Measurements from ENCODE around the gene LMO1.

LMO1 gene

DNA sequence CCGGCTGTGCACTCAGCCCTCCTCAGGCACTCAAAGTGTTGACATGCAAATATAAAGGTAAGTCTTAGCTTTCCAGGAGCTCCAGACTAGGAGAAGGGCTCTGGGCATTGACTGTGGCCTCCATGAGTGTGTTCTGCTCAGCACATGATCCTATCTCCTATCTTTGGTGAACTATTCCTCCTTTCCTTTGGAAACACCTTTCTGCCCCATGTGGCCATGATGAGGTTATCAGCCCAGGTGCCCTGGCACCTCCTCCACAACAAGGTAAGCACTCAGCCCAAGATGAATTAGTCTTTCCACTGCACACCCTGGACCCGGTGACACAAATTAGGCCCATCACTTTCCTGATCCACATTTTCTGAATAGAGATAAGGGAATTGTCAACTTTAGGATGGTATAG is 37.9 kb upstream of the LMO1 start:
- H3K4me3 ChIP-seq (ENCODE audit: low read depth, low read length) = no peak overlapping the region
- TF ChIP-seq, protein P1, sequence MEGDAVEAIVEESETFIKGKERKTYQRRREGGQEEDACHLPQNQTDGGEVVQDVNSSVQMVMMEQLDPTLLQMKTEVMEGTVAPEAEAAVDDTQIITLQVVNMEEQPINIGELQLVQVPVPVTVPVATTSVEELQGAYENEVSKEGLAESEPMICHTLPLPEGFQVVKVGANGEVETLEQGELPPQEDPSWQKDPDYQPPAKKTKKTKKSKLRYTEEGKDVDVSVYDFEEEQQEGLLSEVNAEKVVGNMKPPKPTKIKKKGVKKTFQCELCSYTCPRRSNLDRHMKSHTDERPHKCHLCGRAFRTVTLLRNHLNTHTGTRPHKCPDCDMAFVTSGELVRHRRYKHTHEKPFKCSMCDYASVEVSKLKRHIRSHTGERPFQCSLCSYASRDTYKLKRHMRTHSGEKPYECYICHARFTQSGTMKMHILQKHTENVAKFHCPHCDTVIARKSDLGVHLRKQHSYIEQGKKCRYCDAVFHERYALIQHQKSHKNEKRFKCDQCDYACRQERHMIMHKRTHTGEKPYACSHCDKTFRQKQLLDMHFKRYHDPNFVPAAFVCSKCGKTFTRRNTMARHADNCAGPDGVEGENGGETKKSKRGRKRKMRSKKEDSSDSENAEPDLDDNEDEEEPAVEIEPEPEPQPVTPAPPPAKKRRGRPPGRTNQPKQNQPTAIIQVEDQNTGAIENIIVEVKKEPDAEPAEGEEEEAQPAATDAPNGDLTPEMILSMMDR (IDR thresholded peaks at IDR 0.05; ENCODE audit: insufficient read depth, low read depth, low read length, missing control alignments) = no peak
- DNase-seq (ENCODE audit: low read depth) = no peak

DNA sequence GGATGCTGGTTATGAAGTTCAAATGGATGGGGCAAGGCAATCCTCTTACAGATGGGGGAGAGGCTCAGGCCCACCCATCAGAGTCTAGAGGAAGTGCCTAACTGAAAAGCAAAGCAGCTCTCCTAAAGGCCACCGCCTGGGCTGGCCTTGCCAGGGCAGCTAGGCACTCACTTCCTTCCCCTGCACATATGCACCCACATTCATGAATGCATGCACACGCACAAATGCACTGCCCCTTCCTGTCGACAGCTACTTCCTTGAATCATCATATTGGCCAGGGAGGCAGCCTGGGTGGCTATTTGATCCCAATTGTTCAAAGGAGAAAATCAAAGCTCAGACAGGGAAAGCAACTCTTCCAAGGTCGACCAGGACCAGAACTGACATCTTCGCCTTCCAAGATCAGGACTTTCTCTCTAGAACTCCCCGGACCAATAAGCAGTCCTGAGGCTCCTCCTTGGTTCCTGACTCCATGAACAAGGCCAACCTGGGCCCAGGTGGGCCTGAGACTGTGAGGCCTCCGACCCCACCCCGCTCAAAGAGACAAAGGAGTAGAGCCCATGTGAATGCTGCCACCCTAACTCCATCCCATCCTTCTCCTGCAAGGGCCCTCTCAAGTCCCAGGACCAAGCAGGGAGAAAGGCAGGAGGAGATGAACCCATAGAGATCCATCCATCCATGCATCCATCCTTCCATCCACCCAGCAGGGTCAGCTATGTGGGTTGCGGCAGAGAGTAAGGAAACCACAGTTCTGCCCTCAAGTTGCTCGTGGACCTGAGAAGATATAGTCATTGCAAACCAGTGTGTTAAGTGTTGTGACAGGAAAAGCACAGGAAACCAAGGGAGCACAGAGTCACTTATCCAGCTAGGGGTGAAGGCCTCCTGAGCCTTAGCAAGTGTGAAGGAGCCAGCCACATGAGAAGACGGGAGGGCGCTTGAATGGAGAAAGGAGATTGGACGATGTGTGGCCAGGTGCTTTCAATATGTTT is 35.4 kb upstream of the LMO1 start:
- H3K4me3 ChIP-seq (ENCODE audit: low read depth, low read length) = no peak overlapping the region
- no peak for DNase-seq (ENCODE audit: low read depth)
- TF ChIP-seq, protein P1 (IDR thresholded peaks at IDR 0.05; ENCODE audit: insufficient read depth, low read depth, low read length, missing control alignments) = no peak

DNA sequence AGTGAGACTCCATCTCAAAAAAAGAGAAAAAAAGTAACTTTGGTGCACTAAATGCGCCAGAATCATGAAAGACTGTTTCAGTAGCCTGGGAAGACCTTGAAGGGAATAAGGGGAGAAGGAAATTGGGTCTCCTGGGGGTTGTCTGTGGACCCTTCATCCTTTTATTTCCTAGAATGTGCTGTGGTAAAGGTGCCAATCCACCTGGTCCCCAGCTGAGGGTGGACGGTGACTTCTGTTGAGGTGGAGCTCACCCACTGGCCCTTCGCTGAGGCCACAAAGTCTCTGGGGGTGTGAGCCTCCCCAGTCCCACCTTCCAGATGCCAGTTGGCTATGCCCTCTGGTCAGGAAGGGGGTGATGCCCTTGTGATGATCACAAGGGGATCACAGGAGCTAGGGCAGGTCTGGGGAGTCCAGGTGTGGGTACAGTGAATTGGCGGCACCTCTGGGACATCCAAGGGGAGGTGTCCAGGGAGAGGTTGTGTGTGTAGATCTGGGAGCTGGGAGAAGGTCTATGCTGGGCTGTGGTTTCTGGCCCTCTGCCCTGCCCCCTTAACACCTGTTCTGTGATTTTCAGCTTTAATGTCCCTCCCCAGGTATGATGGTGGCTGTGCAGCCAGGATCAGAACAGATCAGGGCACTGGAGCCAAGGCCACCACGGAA is 34.2 kb upstream of the LMO1 start:
- no peak overlapping the region for H3K4me3 ChIP-seq (ENCODE audit: low read depth, low read length)
- no peak for DNase-seq (ENCODE audit: low read depth)
- TF ChIP-seq, protein P1 (IDR thresholded peaks at IDR 0.05; ENCODE audit: insufficient read depth, low read depth, low read length, missing control alignments) = no peak

DNA sequence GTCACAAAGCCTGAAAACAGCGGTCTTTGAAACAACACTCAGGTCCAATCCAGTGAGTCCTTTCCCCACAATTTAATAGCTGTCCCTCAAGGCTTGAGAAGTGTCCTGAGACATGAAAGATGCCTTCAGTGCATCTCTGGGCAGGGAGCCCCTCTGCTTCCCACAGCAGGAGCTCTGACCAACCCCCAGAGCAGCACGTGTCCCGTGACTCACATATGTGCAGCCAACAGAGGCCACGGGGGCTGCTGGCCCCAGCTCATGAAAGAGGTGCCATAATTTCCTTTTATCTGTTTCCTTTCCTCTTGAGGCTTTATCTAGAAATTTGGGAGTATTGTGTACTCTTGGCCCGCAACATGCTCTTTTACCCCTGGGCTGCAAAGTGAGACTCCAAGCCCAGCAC is 33.2 kb upstream of the LMO1 start:
- no peak overlapping the region for H3K4me3 ChIP-seq (ENCODE audit: low read depth, low read length)
- DNase-seq (ENCODE audit: low read depth) = no peak
- TF ChIP-seq, protein P1 (IDR thresholded peaks at IDR 0.05; ENCODE audit: insufficient read depth, low read depth, low read length, missing control alignments) = no peak

DNA sequence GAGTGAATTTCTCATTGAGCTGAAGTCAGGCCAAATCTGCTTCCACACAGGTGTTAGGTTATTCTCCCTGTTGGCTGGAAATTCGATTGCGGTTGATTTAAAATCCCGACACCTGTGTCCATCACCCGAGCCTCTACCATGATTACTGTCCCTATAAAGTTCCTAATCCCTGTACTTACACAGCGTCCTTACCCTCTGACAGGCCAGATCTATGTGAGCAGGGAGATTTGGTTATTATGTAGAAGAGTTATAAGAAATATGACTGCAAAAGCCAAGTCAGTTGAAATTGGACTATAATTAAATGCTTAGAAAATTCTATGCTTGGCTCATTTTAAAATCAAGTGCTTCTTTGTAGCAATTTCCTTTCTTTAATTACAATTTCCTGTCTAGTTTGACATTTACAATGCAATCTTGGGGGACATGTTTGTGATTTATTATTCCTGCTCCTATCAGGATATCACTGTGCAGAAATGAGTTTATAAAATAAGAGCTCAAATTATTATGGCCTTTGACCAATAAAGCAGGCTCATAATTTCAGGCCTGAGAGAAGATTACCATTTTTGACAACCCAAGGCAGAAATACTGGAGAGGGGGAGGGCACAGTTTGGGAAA is 32.5 kb upstream of the LMO1 start:
- H3K4me3 ChIP-seq (ENCODE audit: low read depth, low read length) = no peak overlapping the region
- no peak for DNase-seq (ENCODE audit: low read depth)

DNA sequence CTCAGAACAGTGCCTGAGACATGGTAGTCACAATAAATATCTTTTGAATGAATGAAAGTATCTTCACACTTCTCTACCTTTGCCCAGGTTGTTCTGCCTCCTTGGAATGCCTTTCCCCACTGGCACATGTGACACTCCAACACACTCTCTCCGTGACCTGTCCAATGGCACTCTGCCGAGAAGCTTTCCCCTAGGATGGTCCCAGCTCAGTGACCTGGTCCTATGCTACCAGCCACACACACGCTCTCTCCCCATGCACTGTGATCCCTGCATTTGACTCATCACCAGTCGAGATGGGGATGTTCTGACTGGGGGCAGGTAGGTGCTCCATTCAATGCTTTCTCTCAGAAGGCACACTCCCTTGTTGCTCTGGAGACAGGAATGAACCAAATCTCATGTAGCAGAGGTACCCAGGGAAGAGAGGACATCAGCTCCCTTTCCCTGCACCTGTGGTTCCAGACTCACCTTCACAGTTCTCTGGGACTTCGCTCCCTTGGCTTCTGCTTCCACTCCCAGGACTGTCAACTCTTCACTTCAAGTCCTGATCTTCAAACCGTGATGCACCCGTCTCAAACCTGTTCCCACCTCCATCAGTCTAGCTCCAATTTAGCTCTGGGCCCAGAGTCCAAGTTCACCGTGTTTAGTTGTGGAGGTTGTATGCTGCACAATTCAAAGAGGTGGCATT is 30.7 kb upstream of the LMO1 start:
- TF ChIP-seq, protein P1 (IDR thresholded peaks at IDR 0.05; ENCODE audit: insufficient read depth, low read depth, low read length, missing control alignments) = no peak
- no peak overlapping the region for H3K4me3 ChIP-seq (ENCODE audit: low read depth, low read length)
- no peak for DNase-seq (ENCODE audit: low read depth)

More for the DNA sequence above, 32.5 kb upstream of the LMO1 start:
- TF ChIP-seq, protein P1 (IDR thresholded peaks at IDR 0.05; ENCODE audit: insufficient read depth, low read depth, low read length, missing control alignments) = no peak

Data from GM12865 (cell line).